ENCODE results near the gene NRXN3. TPM values are rescaled to one million over a fixed set of nuclear protein-coding genes. Genes with fewer than 3 reads are reported as not detected.

NRXN3 gene
- total RNA-seq, 1 donor from 2014 or later = 5.9 TPM

DNA sequence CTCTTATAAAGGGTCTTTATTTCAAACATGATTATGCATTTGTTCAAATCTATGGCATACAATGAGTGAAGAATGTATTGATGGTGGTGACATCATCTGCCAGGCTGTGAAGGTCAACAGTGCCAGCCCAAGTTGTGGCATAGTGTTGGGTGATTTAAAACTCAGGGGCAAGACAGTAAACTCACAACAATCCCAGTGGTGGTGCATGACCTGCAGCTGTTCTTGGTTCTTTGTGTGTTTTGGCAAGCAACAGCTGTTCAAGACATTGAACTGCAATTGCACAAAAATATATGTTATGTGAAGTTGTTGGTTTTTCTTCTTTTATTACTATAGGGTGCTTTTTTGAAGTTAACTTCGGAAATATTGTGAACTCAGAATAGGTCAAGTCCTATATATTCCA, 851.6 kb downstream of the NRXN3 start:
- H3K4me1 ChIP-seq = no peaks in the 10 kb centered on the region
- no peaks in the 10 kb centered on the region for H3F3A ChIP-seq (ENCODE audit: low read depth)
- TF ChIP-seq EZH2 (IDR thresholded peaks at IDR 0.05) = no peak
- TF ChIP-seq EZH2phosphoT487 (IDR thresholded peaks at IDR 0.05) = no peak
- TF ChIP-seq, protein P1, sequence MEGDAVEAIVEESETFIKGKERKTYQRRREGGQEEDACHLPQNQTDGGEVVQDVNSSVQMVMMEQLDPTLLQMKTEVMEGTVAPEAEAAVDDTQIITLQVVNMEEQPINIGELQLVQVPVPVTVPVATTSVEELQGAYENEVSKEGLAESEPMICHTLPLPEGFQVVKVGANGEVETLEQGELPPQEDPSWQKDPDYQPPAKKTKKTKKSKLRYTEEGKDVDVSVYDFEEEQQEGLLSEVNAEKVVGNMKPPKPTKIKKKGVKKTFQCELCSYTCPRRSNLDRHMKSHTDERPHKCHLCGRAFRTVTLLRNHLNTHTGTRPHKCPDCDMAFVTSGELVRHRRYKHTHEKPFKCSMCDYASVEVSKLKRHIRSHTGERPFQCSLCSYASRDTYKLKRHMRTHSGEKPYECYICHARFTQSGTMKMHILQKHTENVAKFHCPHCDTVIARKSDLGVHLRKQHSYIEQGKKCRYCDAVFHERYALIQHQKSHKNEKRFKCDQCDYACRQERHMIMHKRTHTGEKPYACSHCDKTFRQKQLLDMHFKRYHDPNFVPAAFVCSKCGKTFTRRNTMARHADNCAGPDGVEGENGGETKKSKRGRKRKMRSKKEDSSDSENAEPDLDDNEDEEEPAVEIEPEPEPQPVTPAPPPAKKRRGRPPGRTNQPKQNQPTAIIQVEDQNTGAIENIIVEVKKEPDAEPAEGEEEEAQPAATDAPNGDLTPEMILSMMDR (IDR thresholded peaks at IDR 0.05) = no peak
- DNase-seq (ENCODE audit: low spot score) = no peak
- H3K79me2 ChIP-seq (ENCODE audit: low read depth) = no peaks in the 10 kb centered on the region
- Mint-ChIP-seq H3K4me3 (no peak overlapping the region), H3K27ac (no peak overlapping the region), H3K9me3 (peaks cover 5% of the 10 kb centered on the region), H3K4me1 (no peaks in the 10 kb centered on the region), H3K27me3 (ENCODE audit: insufficient read depth, low read depth) (no peaks in the 10 kb centered on the region), H3K36me3 (no peaks in the 10 kb centered on the region)
- H3K9me3 ChIP-seq (ENCODE audit: low read depth) = no peaks in the 10 kb centered on the region
- no peaks in the 10 kb centered on the region for H3K27me3 ChIP-seq
- H3K27ac ChIP-seq = no peak overlapping the region
- no peak overlapping the region for H2AFZ ChIP-seq (replicated peaks)
- no peaks in the 10 kb centered on the region for H4K20me1 ChIP-seq (ENCODE audit: low read depth)
- H3K4me3 ChIP-seq = no peak overlapping the region
- no peak overlapping the region for H3K9ac ChIP-seq
- no peak overlapping the region for H3K4me2 ChIP-seq
- no peaks in the 10 kb centered on the region for H3K36me3 ChIP-seq

DNA sequence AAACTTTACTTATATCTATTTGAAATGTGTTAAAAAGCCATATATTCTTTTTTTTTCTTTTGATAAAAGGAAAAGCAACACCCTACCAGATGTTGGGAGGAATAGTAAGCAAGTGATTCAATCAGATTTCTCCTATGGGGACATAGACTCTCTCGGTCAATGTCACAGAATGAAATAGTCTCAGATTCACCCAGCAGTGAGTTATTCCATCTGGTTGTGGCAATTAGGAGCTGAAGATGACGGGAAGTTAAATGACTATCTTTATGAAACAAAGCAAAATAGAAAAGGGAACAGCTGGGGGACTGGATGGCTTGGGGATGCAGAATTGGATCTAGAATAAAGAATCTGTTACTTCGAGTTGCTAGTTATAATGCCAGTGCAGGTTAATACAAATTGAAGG, 857.0 kb downstream of the NRXN3 start:
- no peaks in the 10 kb centered on the region for H3K4me1 Mint-ChIP-seq
- H3K4me3 ChIP-seq = no peak overlapping the region
- H3K27me3 Mint-ChIP-seq (ENCODE audit: insufficient read depth, low read depth) = peaks cover 2% of the 10 kb centered on the region
- no peaks in the 10 kb centered on the region for H4K20me1 ChIP-seq (ENCODE audit: low read depth)
- no peak overlapping the region for H3K4me3 Mint-ChIP-seq
- H3K4me1 ChIP-seq = peaks cover 5% of the 10 kb centered on the region
- H3F3A ChIP-seq (ENCODE audit: low read depth) = no peaks in the 10 kb centered on the region
- H3K36me3 ChIP-seq = no peaks in the 10 kb centered on the region
- TF ChIP-seq EZH2 (IDR thresholded peaks at IDR 0.05) (no peak), EZH2phosphoT487 (IDR thresholded peaks at IDR 0.05) (no peak)
- peaks cover 5% of the 10 kb centered on the region for H3K9me3 Mint-ChIP-seq
- no peaks in the 10 kb centered on the region for H3K36me3 Mint-ChIP-seq
- no peak overlapping the region for H3K4me2 ChIP-seq
- no peaks in the 10 kb centered on the region for H3K9me3 ChIP-seq (ENCODE audit: low read depth)
- H3K9ac ChIP-seq = no peak overlapping the region
- H3K27ac Mint-ChIP-seq = no peak overlapping the region
- H3K27ac ChIP-seq = no peak overlapping the region
- H2AFZ ChIP-seq (replicated peaks) = no peak overlapping the region
- H3K27me3 ChIP-seq = no peaks in the 10 kb centered on the region
- no peaks in the 10 kb centered on the region for H3K79me2 ChIP-seq (ENCODE audit: low read depth)
- no peak for DNase-seq (ENCODE audit: low spot score)

DNA sequence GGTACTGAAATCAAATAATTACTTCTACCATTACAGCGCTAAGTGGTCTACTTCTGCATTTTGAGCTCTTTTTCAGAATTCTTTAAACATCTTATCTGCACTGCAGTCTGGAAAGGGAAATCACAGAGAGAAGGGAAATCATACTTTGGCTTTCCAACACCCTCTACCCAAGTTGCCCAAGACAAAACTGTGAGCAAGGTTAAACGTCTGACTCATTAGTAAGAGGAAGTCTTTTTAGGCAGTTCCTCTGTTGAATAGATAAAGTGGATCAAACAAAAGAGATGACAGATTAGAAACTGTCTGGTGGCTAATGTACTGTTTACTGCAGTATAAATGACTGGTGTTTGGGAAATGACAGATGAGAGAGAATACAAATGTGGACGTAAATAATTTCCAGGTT, 858.1 kb downstream of the NRXN3 start:
- Histone ChIP-seq H3K4me3 (no peak overlapping the region), H3K9me3 (ENCODE audit: low read depth) (no peaks in the 10 kb centered on the region), H3K4me2 (no peak overlapping the region), H3K9ac (no peak overlapping the region), H3F3A (ENCODE audit: low read depth) (no peaks in the 10 kb centered on the region), H3K27me3 (no peaks in the 10 kb centered on the region), H3K79me2 (ENCODE audit: low read depth) (no peaks in the 10 kb centered on the region), H4K20me1 (ENCODE audit: low read depth) (no peaks in the 10 kb centered on the region), H3K27ac (no peak overlapping the region), H2AFZ (replicated peaks) (no peak overlapping the region), H3K36me3 (no peaks in the 10 kb centered on the region), H3K4me1 (peaks cover 5% of the 10 kb centered on the region)
- Mint-ChIP-seq H3K36me3 (no peaks in the 10 kb centered on the region), H3K27ac (no peak overlapping the region), H3K27me3 (ENCODE audit: insufficient read depth, low read depth) (peaks cover 2% of the 10 kb centered on the region), H3K9me3 (peaks cover 5% of the 10 kb centered on the region), H3K4me3 (no peak overlapping the region), H3K4me1 (no peaks in the 10 kb centered on the region)
- TF ChIP-seq EZH2 (IDR thresholded peaks at IDR 0.05) = no peak
- TF ChIP-seq, protein P1 (IDR thresholded peaks at IDR 0.05) = no peak
- TF ChIP-seq EZH2phosphoT487 (IDR thresholded peaks at IDR 0.05) = no peak
- DNase-seq (ENCODE audit: low spot score) = no peak

DNA sequence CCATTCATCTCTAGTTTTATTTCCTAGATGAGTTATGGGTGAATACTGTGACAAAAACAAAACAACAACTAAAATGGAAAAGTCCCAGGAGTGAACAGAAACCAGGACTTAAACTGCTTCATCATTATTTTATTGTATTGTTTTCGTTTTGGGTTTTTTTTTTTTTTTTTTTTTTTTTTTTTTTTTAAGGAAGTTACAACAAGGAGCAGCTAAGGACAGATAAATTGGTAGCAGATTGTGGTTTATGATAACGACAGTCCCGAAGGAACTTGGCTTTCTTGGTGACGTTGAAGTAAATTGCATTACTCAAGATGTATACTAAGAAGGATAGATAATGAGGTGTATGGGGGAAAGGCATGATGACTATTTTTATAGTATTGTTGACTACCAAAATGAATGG, 866.3 kb downstream of the NRXN3 start:
- peaks cover 2% of the 10 kb centered on the region for H3K9me3 Mint-ChIP-seq
- H3K36me3 ChIP-seq = no peaks in the 10 kb centered on the region
- no peaks in the 10 kb centered on the region for H3K79me2 ChIP-seq (ENCODE audit: low read depth)
- H3K9me3 ChIP-seq (ENCODE audit: low read depth) = no peaks in the 10 kb centered on the region
- no peaks in the 10 kb centered on the region for H3K27me3 Mint-ChIP-seq (ENCODE audit: insufficient read depth, low read depth)
- H3K27ac Mint-ChIP-seq = no peak overlapping the region
- H3K4me1 ChIP-seq = no peaks in the 10 kb centered on the region
- H3K4me2 ChIP-seq = no peak overlapping the region
- H3K27ac ChIP-seq = no peak overlapping the region
- no peaks in the 10 kb centered on the region for H3K27me3 ChIP-seq
- H3K4me3 Mint-ChIP-seq = no peak overlapping the region
- TF ChIP-seq, protein P1 (IDR thresholded peaks at IDR 0.05) = no peak
- no peak for TF ChIP-seq EZH2phosphoT487 (IDR thresholded peaks at IDR 0.05)
- TF ChIP-seq EZH2 (IDR thresholded peaks at IDR 0.05) = no peak
- no peaks in the 10 kb centered on the region for H4K20me1 ChIP-seq (ENCODE audit: low read depth)
- no peaks in the 10 kb centered on the region for H3F3A ChIP-seq (ENCODE audit: low read depth)
- no peaks in the 10 kb centered on the region for H3K4me1 Mint-ChIP-seq
- H3K36me3 Mint-ChIP-seq = no peaks in the 10 kb centered on the region
- no peak overlapping the region for H2AFZ ChIP-seq (replicated peaks)
- no peak overlapping the region for H3K9ac ChIP-seq
- H3K4me3 ChIP-seq = no peak overlapping the region
- DNase-seq (ENCODE audit: low spot score) = no peak
